K562 (cell line): Measurements from ENCODE around the gene CHRDL2. TPM values are rescaled to one million over a fixed set of nuclear protein-coding genes. Genes with fewer than 3 reads are reported as not detected.

ENCODE experiments used
- ATAC-seq: fragments of 200-7000 bp; cut with Tn5 transposase; 3 replicates; pipeline ENCODE4 v1.9.1; 2020; ENCODE audit warnings: moderate library complexity
- BruUV-seq: library from RNA; stranded (reverse); fragments of 400-500 nt; replicated peaks from 2 replicates; lab custom pipeline; 2021; lab: Mats Ljungman, UMichigan
- CTCF ChIA-PET: fragments of 300-600 bp; formaldehyde crosslinking; extraction: SDS; loops from one replicate; lab custom pipeline; 2021; ENCODE audit warnings: low intra/inter-chr PET ratio; lab: Yijun Ruan, JAX
- POLR2A ChIA-PET: fragments of 300-600, 350-650 bp; sonication (Branson Sonifier 250); formaldehyde crosslinking; extraction: SDS; loops from one replicate; lab custom pipeline; 2021; ENCODE audit warnings: antibody characterized with exemption, inconsistent platforms; lab: Yijun Ruan, JAX
- DNase-seq, 4 experiments: peaks; one replicate each; pipeline versions ENCODE4 v3.0.0 to v3.0.0-alpha.2; 2011 to 2018; ENCODE audit warnings: low spot score in 3 of 4, mixed read lengths in 3 of 4; ENCODE audit errors: extremely low read depth in 1 of 4
- FAIRE-seq: peaks from 2 replicates; lab custom pipeline; 2011; peaks lifted over from hg19 to GRCh38; lab: Jason Lieb, UNC
- H2AFZ ChIP-seq: 2 replicates; pipeline ENCODE4 v1.6.0; 2011; ENCODE audit warnings: low read depth, low read length, control low read depth, inconsistent platforms
- H3K27ac ChIP-seq: fragments of 200-600 bp; 3 replicates; pipeline ENCODE4 v1.8.0; 2011; ENCODE audit warnings: low read depth, mild to moderate bottlenecking, control low read depth, inconsistent platforms, low read length, moderate library complexity, mixed read lengths; ENCODE audit errors: extremely low read depth
- H3K27me3 ChIP-seq, 2 experiments: fragments of 300-600 bp in 1 of 2; 2 replicates in 1 of 2; 3 replicates in 1 of 2; pipeline versions ENCODE4 v1.6.0 to v1.8.0; 2011; ENCODE audit warnings: inconsistent platforms in 2 of 2, low read length in 2 of 2, mild to moderate bottlenecking in 1 of 2, mixed read lengths in 1 of 2, moderate library complexity in 1 of 2; ENCODE audit not compliant: control insufficient read depth in 2 of 2, insufficient read depth in 2 of 2
- H3K36me3 ChIP-seq: fragments of 300-600 bp; 3 replicates; pipeline ENCODE4 v1.8.0; 2011; ENCODE audit warnings: mild to moderate bottlenecking, low read length, inconsistent platforms; ENCODE audit not compliant: control insufficient read depth, insufficient read depth
- H3K4me1 ChIP-seq, 2 experiments: fragments of 200-600 bp in 1 of 2; replicated peaks in 1 of 2; 2 replicates in 1 of 2; 3 replicates in 1 of 2; pipeline versions ENCODE4 v1.5.1 to v1.8.0; 2011; ENCODE audit warnings: inconsistent platforms in 2 of 2, low read length in 2 of 2, mild to moderate bottlenecking in 1 of 2, mixed read lengths in 1 of 2, moderate library complexity in 1 of 2; ENCODE audit not compliant: control insufficient read depth in 2 of 2, insufficient read depth in 2 of 2
- H3K4me2 ChIP-seq: 2 replicates; pipeline ENCODE4 v1.6.1; 2011; ENCODE audit warnings: low read length, control low read depth, inconsistent platforms, mixed read lengths; ENCODE audit not compliant: insufficient read depth
- H3K4me3 ChIP-seq: fragments of 200-600 bp; sonication (generic), shearing (Covaris generic); 2 replicates; pipeline ENCODE4 v1.5.1; 2016; ENCODE audit warnings: control low read depth, inconsistent platforms
- H3K79me2 ChIP-seq: fragments of 200-600 bp; 3 replicates; pipeline ENCODE4 v1.8.0; 2011; ENCODE audit warnings: low read length, inconsistent platforms; ENCODE audit not compliant: control insufficient read depth, insufficient read depth
- H3K9ac ChIP-seq, 2 experiments: 2 replicates each; pipeline versions ENCODE4 v1.6.0 to v1.6.1; 2011; ENCODE audit warnings: low read depth in 2 of 2, low read length in 2 of 2, control low read depth in 1 of 2, inconsistent platforms in 1 of 2, mild to moderate bottlenecking in 1 of 2, mixed read lengths in 1 of 2; ENCODE audit not compliant: insufficient read depth in 1 of 2
- H3K9me1 ChIP-seq: one replicate; pipeline ENCODE4 v1.6.0; 2011; ENCODE audit warnings: inconsistent platforms, mild to moderate bottlenecking, low read length, moderate library complexity; ENCODE audit not compliant: control insufficient read depth, insufficient read depth
- H3K9me3 ChIP-seq: replicated peaks from 2 replicates; pipeline ENCODE4 v1.5.1; 2011; ENCODE audit warnings: low read depth, low read length, inconsistent platforms; ENCODE audit not compliant: control insufficient read depth, insufficient read depth
- H4K20me1 ChIP-seq: replicated peaks from 2 replicates; pipeline ENCODE4 v1.6.1; 2011; ENCODE audit warnings: low read length, inconsistent platforms, mixed read lengths; ENCODE audit not compliant: control insufficient read depth, insufficient read depth
- BCOR ChIP-seq: fragments of 450-650 bp; IDR thresholded peaks from 2 replicates; pipeline ENCODE4 v1.6.1; 2016
- KLF13 ChIP-seq: fragments of 450-650 bp; IDR thresholded peaks from 2 replicates; pipeline ENCODE4 v1.6.1; 2016; ENCODE audit warnings: missing genetic modification characterization, low read depth, mild to moderate bottlenecking, missing compliant biosample characterization, moderate library complexity, borderline replicate concordance
- PHF8 ChIP-seq: fragments of 200-600 bp; sonication (generic); IDR thresholded peaks from 2 replicates; pipeline ENCODE4 v1.6.1; 2012; ENCODE audit warnings: mixed run types, mild to moderate bottlenecking, inconsistent platforms, low read length, moderate library complexity, borderline replicate concordance
- RBM25 ChIP-seq: fragments of 200-400 bp; formaldehyde crosslinking; IDR thresholded peaks from 2 replicates; pipeline ENCODE4 v1.6.1; 2018; ENCODE audit warnings: low read length, low read depth, moderate library complexity; ENCODE audit not compliant: severe bottlenecking
- TAF15 ChIP-seq: fragments of 200-400 bp; formaldehyde crosslinking; IDR thresholded peaks from 2 replicates; pipeline ENCODE4 v1.6.1; 2017; ENCODE audit warnings: mild to moderate bottlenecking, low read depth, low read length, moderate library complexity
- ZFP36 ChIP-seq: fragments of 150-350 bp; IDR thresholded peaks from 2 replicates; pipeline ENCODE4 v1.6.1; 2018; ENCODE audit warnings: low read length, low read depth; ENCODE audit not compliant: partially characterized antibody
- ZNF224 ChIP-seq: sonication (generic); formaldehyde crosslinking; IDR thresholded peaks from 2 replicates; pipeline ENCODE4 v1.8.0; 2022; ENCODE audit warnings: mild to moderate bottlenecking, missing genetic modification reagents
- ZNF407 ChIP-seq: fragments of 450-650 bp; IDR thresholded peaks from 2 replicates; pipeline ENCODE4 v1.6.1; 2016; ENCODE audit warnings: low read depth
- ZNF79 ChIP-seq: fragments of 250-450 bp; sonication (Bioruptor Pico); IDR thresholded peaks from 2 replicates; pipeline ENCODE4 v1.4.0; 2020; ENCODE audit warnings: low read depth, mild to moderate bottlenecking, moderate library complexity
- WGBS: fragments of 100-300 bp; shearing (Covaris generic); methylation state at CpG from one replicate; pipeline ENCODE4 v1.1.6; 2016; ENCODE audit warnings: low coverage, mixed read lengths; ENCODE audit not compliant: insufficient coverage; ENCODE audit errors: missing lambda C conversion rate; 5-methylcytosine and 5-hydroxymethylcytosine counted together
- in situ Hi-C: fragments of 300-500 bp; cut with MboI; formaldehyde crosslinking; loops from 4 replicates; pipeline ENCODE4 v1.15.0; 2018; ENCODE audit warnings: inconsistent platforms, mixed read lengths
- intact Hi-C: fragments of 100-400 bp; cut with micrococcal nuclease; formaldehyde crosslinking; loops from 2 replicates; pipeline ENCODE4 v1.14.2; 2022
- polyA plus RNA-seq, 8 experiments: library from polyadenylated mRNA; depleted of rRNA in 4 of 8; stranded (reverse) in 5 of 8; unstranded in 3 of 8; fragments of >200 nt; fragmentation: Nextera tagmentation in 2 of 8; fragmentation: Illumina TruSeq in 1 of 8; extraction: Ambion mirVana in 2 of 8; extraction: Trizol in 1 of 8; gene quantifications; 2 replicates each; pipeline versions ENCODE4 v1.2.1 to v1.2.3, GENCODE V29; 2011 to 2014; ENCODE audit warnings: inconsistent platforms in 1 of 8, missing spikeins in 1 of 8
- total RNA-seq, 7 experiments: library from RNA; depleted of rRNA in 6 of 7; stranded (reverse); fragments of >200 nt in 6 of 7; fragmentation: Illumina TruSeq in 2 of 7; extraction: Trizol in 2 of 7; gene quantifications; 2 replicates each; pipeline versions ENCODE4 v1.2.1 to v1.2.3, GENCODE V29; 2011 to 2021; ENCODE audit warnings: low replicate concordance in 1 of 7

Gene CHRDL2
- total and polyA plus RNA-seq, 9 of the 15 experiments (the other 6 are each of a cell fraction or from before 2014, with no cell fraction given): not detected

GRCh38 chr11:74720596-74721478 is 10.4 kb downstream of the CHRDL2 start (continued):
- TF ChIP-seq PHF8 (no peak), TAF15 (no peak)

- Histone ChIP-seq H3K27ac (no peak overlapping the region), H3K27me3 (peaks cover 18 to 45% of the 10 kb centered on the region in 2 experiments), H3K9me3 (no peaks in the 10 kb centered on the region), H3K4me1 (peaks cover 0 to 4% of the 10 kb centered on the region in 2 experiments; a peak in 1 of 5 replicates), H2AFZ (no peak overlapping the region), H3K9ac (no peak overlapping the region), H3K9me1 (no peaks in the 10 kb centered on the region), H4K20me1 (no peaks in the 10 kb centered on the region), H3K4me2 (no peak overlapping the region), H3K4me3 (no peak overlapping the region), H3K36me3 (no peaks in the 10 kb centered on the region), H3K79me2 (no peaks in the 10 kb centered on the region)
- ATAC-seq (no peak), DNase-seq (no peak), FAIRE-seq (no peak)
- 13% methylated on average over 5 of the region's 5 CpGs for WGBS
- in situ Hi-C loops: no loop called here
- ChIA-PET POLR2A (interaction anchor here (0.7 kb wide), 1 partner anchor 16 kb away, joined by 3 read pairs; no protein-coding TSS in a partner anchor), CTCF (no interaction called here)
- intact Hi-C loops: no loop called here
- TF ChIP-seq KLF13 (tag): no peak
- TF ChIP-seq ZFP36: peak; percentile 47
- no peak for TF ChIP-seq ZNF407
- TF ChIP-seq ZNF224 (CRISPR knock-in tag): no peak
- no peak for TF ChIP-seq ZNF79 (CRISPR knock-in tag)
- peak; percentile 91 for TF ChIP-seq RBM25
- peak; percentile 41; the same call in 1 of the 2 replicates for TF ChIP-seq BCOR
- BruUV-seq: no TSS peak
Observed at GRCh38 chr11:74719011-74719410, 12.2 kb downstream of the CHRDL2 start.
